ENCODE measurements around the gene C1QTNF8.

The C1QTNF8 gene

DNA sequence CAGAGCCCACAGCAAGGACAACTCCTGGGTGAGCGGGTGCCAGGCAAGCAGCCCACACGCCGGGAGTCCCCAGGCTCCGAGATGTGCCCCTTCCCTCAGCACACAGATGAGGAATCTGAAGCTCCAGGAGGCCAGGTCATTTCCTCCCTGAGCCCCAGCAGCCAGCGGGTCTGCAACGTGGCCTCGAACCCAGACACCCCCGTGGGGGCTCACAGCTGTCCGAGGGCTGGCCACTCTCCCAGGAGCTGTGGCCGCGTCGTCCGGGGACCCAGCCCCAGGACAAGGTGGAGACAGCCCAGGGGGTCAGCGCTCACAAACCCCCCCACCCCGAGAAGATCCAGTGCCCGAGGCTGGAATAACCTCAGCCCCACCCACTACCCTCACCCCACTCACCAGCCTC lies 17.4 kb upstream of the C1QTNF8 start:
- Histone ChIP-seq H3K27ac (ENCODE audit: low read length) (no peak overlapping the region), H3K9me3 (replicated peaks; ENCODE audit: insufficient read depth, low read length) (no peaks in the 10 kb centered on the region), H3K9ac (ENCODE audit: low read length) (no peak overlapping the region), H3K27me3 (replicated peaks; ENCODE audit: insufficient read depth, low read length) (peaks cover 91% of the 10 kb centered on the region), H3K4me1 (ENCODE audit: low read length) (no peaks in the 10 kb centered on the region), H4K20me1 (ENCODE audit: insufficient read depth, low read length) (no peaks in the 10 kb centered on the region), H3K36me3 (replicated peaks; ENCODE audit: insufficient read depth, low read length) (no peaks in the 10 kb centered on the region), H2AFZ (ENCODE audit: low read length) (no peak overlapping the region), H3K4me3 (ENCODE audit: low read length) (no peak overlapping the region), H3K79me2 (ENCODE audit: low read length) (no peaks in the 10 kb centered on the region), H3K4me2 (ENCODE audit: low read depth, low read length) (no peak overlapping the region), H3F3A (ENCODE audit: insufficient read depth, low read length) (no peaks in the 10 kb centered on the region), H3K9me2 (replicated peaks; ENCODE audit: insufficient read depth, low read length) (no peaks in the 10 kb centered on the region)
- no peak for DNase-seq
- TF ChIP-seq EZH2phosphoT487 (IDR thresholded peaks at IDR 0.05; ENCODE audit: low read length) (no peak), EZH2 (optimal IDR thresholded peaks at IDR 0.05; ENCODE audit: low read depth, low read length) (no peak)
- TF ChIP-seq, protein P1, sequence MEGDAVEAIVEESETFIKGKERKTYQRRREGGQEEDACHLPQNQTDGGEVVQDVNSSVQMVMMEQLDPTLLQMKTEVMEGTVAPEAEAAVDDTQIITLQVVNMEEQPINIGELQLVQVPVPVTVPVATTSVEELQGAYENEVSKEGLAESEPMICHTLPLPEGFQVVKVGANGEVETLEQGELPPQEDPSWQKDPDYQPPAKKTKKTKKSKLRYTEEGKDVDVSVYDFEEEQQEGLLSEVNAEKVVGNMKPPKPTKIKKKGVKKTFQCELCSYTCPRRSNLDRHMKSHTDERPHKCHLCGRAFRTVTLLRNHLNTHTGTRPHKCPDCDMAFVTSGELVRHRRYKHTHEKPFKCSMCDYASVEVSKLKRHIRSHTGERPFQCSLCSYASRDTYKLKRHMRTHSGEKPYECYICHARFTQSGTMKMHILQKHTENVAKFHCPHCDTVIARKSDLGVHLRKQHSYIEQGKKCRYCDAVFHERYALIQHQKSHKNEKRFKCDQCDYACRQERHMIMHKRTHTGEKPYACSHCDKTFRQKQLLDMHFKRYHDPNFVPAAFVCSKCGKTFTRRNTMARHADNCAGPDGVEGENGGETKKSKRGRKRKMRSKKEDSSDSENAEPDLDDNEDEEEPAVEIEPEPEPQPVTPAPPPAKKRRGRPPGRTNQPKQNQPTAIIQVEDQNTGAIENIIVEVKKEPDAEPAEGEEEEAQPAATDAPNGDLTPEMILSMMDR (IDR thresholded peaks at IDR 0.05; ENCODE audit: low read length) = no peak

DNA sequence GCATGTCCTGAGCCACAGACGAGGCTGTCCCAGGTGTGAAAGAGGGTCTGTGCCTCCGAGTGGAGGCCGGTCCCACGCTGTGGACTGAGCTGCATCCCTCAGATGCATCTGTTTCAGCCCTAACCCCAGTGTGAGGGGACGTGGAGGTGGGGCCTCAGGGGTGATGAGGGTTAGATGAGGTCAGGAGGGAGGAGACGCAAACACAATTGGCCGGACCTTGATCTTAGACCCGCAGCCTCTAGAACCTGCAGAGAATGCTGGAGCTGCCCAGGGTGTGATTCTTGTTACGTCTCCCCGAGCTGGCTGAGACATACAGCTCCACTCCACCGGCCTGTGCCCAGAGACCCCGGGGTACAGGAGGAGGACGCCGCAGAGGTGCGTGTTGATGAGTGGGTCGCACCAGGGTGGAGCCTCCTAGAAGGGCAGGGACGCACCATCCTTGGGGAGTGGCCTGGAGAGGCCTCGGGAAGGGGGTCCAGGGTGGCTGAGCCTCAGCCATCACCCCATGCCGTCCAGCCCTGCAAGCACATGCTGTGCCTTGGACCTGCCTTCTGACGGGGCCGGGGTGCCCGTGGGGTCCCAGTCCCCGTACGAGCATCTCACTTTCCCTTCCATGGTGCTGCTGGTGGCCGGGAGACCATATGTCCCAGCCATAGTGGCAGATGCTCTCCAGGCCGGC lies 16.6 kb upstream of the C1QTNF8 start:
- Histone ChIP-seq H3K4me3 (ENCODE audit: low read length) (no peak overlapping the region), H3K36me3 (replicated peaks; ENCODE audit: insufficient read depth, low read length) (no peaks in the 10 kb centered on the region), H3K9ac (ENCODE audit: low read length) (no peak overlapping the region), H3K9me3 (replicated peaks; ENCODE audit: insufficient read depth, low read length) (no peaks in the 10 kb centered on the region), H3F3A (ENCODE audit: insufficient read depth, low read length) (no peaks in the 10 kb centered on the region), H3K4me1 (ENCODE audit: low read length) (no peaks in the 10 kb centered on the region), H3K9me2 (replicated peaks; ENCODE audit: insufficient read depth, low read length) (no peaks in the 10 kb centered on the region), H4K20me1 (ENCODE audit: insufficient read depth, low read length) (no peaks in the 10 kb centered on the region), H3K27ac (ENCODE audit: low read length) (no peak overlapping the region), H3K4me2 (ENCODE audit: low read depth, low read length) (no peak overlapping the region), H3K27me3 (replicated peaks; ENCODE audit: insufficient read depth, low read length) (peaks cover 91% of the 10 kb centered on the region), H2AFZ (ENCODE audit: low read length) (no peak overlapping the region), H3K79me2 (ENCODE audit: low read length) (no peaks in the 10 kb centered on the region)
- DNase-seq = no peak
- TF ChIP-seq, protein P1 (IDR thresholded peaks at IDR 0.05; ENCODE audit: low read length) = no peak
- TF ChIP-seq EZH2phosphoT487 (IDR thresholded peaks at IDR 0.05; ENCODE audit: low read length) = no peak
- no peak for TF ChIP-seq EZH2 (optimal IDR thresholded peaks at IDR 0.05; ENCODE audit: low read depth, low read length)

DNA sequence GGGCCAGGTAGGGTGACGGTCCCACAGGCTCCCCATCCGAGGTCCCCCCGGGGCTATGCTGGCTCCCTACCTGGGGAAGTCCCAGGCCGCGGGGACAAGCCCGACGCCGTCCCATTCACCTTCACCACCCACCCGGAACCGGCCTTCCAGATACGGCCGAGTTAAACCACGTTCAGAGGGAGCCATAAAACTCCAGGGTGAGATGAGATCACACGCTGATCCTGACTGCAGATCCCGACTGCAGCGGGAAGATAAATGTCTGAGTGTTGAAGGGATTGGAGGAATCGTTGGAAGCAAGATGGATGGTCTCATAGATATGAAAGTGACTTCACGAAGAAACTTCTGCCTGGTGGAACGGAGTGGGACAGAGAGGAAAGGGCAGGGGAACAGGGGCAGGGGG lies 13.6 kb upstream of the C1QTNF8 start:
- Histone ChIP-seq H3K27ac (ENCODE audit: low read length) (no peak overlapping the region), H3K36me3 (replicated peaks; ENCODE audit: insufficient read depth, low read length) (no peaks in the 10 kb centered on the region), H3K9me3 (replicated peaks; ENCODE audit: insufficient read depth, low read length) (no peaks in the 10 kb centered on the region), H3K9ac (ENCODE audit: low read length) (no peak overlapping the region), H3K4me3 (ENCODE audit: low read length) (no peak overlapping the region), H3K79me2 (ENCODE audit: low read length) (no peaks in the 10 kb centered on the region), H4K20me1 (ENCODE audit: insufficient read depth, low read length) (no peaks in the 10 kb centered on the region), H3K9me2 (replicated peaks; ENCODE audit: insufficient read depth, low read length) (no peaks in the 10 kb centered on the region), H2AFZ (ENCODE audit: low read length) (no peak overlapping the region), H3K4me1 (ENCODE audit: low read length) (no peaks in the 10 kb centered on the region), H3K4me2 (ENCODE audit: low read depth, low read length) (no peak overlapping the region), H3K27me3 (replicated peaks; ENCODE audit: insufficient read depth, low read length) (peaks cover 94% of the 10 kb centered on the region), H3F3A (ENCODE audit: insufficient read depth, low read length) (no peaks in the 10 kb centered on the region)
- TF ChIP-seq, protein P1 (IDR thresholded peaks at IDR 0.05; ENCODE audit: low read length) = no peak
- TF ChIP-seq EZH2phosphoT487 (IDR thresholded peaks at IDR 0.05; ENCODE audit: low read length) (no peak), EZH2 (optimal IDR thresholded peaks at IDR 0.05; ENCODE audit: low read depth, low read length) (no peak)
- no peak for DNase-seq
